Activated gamma-delta T cell (primary cell): ENCODE data around the gene IFITM10.

ENCODE experiments used
- DNase-seq: peaks from one replicate; lab custom pipeline; 2025; lab: John Stamatoyannopoulos, UW

IFITM10 gene

DNA sequence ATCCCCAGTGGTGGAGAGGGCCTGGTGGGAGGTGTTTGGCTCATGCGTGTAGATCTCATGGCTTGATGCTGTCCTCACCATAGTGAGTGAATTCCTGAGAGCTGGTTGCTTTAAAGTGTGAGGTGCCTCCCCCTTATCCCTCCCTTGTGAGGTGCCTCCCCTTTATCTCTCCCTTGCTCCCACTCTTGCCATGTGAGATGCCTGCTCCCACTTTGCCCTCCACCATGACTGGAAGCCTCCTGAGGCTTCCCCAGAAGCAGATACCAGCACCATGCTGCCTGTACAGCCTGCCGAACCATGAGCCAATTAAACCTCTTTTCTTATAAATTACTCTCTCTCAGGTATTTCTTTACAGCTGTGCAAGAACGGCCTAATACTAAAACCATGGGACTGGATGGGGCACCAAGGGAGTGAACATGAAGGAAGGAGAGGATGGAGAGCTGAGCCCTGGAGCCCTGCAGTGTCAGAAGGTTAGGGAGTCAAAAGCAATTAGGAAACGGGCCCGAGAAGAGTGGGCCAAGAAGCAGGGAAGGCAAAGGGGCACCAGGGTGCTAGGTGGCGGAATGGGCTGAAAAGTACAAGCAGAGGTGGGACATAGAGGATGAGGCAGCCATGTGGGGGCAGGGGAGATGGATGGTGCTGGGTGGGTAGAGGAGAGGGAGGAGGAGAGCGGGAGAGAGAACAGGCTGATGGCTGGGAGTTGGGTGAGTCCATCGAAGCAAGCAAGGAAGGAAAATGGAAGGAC, 9.4 kb downstream of the IFITM10 start:
- no peak for DNase-seq

DNA sequence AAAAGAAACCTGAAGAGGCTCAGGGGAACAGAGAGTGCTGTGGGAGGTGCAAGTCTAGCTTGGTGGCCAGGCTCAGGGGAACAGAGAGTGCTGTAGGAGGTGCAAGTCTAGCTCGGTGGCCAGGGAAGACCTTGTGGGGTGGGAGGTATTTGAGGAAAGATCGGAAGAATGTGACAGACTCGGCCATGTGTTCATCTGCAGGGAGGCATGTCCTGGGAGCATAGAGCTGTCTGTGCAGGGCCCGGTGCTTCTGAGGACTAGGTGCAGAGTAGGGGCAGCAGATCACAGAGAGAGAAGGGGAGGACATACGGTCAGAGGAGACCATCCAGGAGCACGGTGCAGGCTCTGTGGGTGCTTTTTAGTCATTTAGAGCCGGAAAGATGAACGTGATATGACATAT, 10.8 kb downstream of the IFITM10 start:
- DNase-seq = no peak

- no peak for DNase-seq
Observed at GRCh38 chr11:1738380-1738779, 12.0 kb downstream of the IFITM10 start.

GRCh38 chr11:1737080-1737757, 13.2 kb downstream of the IFITM10 start:
- DNase-seq = no peak

DNA sequence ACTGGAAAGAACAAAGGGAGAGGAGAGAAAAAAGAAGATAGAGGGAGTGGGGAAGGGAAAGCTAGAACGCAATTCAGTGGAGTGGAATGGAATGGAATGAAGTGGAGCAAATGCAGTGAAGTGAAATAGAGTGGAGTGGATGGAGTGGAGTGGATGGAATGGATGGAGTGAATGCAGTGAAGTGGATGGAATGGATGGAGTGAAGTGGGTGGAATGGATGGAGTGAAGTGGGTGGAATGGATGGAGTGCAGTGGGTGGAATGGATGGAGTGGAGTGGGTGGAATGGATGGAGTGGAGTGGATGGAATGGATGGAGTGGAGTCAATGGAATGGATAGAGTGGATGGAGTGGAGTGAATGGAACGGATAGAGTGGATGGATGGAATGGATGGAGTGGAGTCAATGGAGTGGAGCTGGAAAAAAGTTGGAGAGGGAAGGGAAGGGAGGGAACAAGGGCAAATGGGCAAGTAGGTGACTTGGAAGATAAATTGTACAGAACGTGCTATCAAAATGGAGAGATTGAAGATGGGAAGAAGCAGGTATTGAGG, 13.9 kb downstream of the IFITM10 start:
- DNase-seq = no peak

DNA sequence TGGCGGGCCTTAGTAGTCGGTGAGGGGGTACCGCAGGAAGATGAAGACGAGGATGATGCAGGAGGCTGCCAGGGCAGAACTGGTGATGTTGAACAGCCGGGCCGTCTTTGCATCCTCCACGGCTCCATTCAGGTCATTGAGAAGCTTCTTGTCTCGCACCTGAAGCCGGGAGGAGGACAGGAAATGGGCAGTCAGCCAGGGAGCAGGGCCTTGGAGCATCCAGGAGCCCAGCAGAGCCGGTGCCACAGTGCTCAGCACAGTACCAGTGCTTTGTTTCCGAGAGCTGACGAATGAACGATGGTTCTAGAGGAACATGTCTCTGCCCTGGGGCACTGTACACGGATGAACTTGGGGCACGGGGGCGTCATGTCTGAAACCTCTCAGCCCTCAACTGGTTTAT, 15.1 kb downstream of the IFITM10 start:
- no peak for DNase-seq

DNA sequence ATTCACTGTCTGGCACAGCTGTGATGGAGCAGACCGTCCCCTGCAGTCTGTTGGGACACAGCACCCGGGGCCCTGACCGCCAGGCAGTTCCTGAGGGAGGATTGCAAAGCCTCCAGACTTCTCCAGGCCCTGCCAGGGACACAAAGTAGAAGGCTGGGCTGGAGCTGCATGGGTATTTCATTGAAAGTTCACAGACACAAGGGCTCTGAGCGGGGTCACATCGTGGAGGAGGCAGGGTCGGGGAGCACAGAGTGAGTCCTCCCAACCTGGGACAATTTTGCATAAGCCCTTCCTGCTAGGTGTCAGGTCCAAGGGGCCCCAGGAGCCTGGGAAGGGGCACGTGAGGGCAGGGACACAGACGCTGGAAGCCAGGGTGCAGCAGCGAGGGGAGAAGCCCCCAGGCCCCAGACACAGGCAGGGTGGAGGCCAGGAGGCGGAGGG, 15.7 kb downstream of the IFITM10 start:
- no peak for DNase-seq

GRCh38 chr11:1733716-1734640, 16.4 kb downstream of the IFITM10 start:
- no peak for DNase-seq

GRCh38 chr11:1733009-1733715, 17.2 kb downstream of the IFITM10 start:
- no peak for DNase-seq

DNA sequence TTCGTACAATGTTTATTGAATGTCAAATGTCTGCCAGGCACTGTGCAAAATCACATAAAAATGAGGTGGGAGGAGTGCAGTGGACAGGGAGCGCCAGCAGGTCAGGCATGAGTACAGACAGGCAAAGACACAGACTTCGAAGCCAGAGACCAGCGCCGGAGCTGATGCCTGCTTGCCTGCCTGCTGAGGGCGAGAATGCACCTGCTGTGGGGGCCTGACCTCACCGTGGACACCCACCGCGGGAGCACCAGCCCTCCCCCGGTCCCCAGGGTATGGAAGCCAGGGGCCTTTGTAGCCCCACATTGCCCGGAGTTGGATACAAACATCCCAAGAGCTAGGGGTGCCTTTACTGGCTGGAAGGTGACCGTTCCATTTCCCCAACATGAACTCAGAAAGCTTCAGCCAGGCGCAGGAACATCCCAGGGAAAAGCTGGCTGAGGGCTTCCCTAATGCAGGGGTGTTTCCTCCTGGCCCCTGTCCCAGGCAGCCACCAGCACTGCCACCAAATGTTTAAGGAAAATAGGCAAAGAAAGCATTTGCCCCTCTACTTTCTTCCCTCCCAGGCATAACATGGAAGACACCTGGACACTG, 17.9 kb downstream of the IFITM10 start:
- no peak for DNase-seq

DNA sequence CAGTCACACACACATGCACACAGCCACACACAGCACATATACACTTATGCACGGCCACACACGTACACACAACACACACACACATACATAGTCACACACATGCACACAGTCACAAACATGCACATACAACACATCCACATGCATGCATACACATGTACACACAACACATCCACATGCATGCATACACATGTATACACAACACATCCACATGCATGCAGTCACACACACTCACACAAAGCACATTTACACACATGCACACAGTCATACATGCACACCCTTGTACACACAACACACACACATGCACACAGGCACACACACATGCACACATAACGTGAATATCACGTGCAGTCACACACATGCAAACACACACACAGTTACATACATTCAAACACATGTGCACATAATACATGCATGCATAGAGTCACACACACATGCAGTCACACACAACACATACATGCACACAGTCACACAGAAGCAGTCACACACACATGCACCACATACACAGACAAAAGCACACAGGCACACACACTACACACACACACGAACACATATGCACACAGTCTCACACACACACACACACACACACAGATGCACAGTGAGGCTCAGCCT, 18.8 kb downstream of the IFITM10 start:
- no peak for DNase-seq

DNA sequence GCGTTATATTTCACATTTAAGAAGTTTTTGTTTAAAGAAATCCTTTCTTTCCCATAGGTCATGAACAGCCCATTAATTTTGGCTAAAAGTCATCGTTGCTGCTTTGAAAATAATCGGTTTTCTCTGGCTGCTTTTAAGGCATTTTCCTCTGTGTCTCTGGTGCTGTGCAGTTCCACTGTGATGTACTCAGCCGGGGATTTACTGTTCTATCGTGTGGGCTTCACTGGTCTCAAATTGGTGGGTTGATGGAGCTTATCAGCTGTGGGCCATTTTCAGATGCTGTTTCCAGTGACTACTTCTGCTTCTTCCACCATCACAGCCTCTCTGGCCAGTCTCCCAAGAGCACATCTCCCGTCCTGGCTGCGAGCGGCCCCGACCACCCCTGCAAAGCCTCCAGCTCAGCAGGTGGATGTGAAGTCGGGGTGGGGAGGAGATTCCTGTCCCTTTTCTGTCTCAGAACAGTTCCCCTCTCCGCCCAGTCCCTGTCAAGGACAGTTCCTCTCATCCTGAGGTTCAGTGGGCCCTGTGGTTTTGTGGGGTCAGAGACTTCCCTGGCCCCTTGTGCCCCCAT, 20.3 kb downstream of the IFITM10 start:
- DNase-seq = no peak

DNA sequence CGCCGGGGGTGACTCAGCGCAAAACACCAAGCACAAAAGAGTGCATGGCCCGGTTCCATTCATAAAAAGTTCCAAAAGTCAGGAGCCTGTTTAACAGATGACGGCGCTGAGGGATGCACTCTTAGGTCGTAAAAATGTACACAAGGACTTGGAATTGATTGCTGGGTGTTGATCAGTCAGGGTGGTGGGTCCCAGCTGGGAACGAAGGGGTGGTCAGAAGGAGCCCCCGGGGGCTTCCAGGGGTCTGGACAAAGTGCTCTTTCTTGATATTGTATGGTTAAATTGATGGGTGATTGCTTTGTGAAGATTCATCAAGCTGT, 20.7 kb downstream of the IFITM10 start:
- no peak for DNase-seq

DNA sequence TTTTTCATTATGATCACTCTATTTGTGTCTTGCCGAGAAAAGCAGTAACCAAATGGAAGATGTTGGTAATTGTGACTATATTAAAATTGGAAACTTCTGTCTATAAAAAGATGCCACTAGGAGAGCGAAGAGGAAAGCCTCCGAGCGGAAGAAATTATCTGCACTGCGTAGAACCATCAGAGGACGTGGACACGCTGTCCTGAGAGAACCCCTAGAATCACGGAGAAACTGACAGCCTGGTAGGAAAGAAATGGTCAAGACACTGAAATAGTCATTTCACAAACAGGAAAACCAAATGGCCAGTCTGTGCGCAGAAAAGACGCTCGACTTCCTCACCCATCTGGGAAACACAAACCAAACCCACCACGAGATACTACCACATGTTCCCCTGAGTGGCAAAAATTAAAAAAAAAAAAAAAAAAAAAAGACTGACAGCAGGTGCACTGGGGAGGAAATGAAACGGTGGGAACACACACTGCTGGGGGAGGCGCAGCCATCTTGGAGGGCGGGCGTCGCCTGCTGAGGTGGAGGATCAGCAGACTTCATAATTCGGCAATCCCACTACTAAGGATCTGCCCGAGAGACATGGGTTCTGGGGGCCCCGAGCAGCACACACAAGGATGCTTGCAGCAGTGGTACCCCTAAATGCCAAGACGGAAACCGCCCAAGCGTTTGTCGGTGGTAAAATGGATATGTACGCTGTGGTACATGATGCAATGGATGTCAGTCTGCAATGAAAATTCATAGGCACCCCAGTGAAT, 21.3 kb downstream of the IFITM10 start:
- no peak for DNase-seq

DNA sequence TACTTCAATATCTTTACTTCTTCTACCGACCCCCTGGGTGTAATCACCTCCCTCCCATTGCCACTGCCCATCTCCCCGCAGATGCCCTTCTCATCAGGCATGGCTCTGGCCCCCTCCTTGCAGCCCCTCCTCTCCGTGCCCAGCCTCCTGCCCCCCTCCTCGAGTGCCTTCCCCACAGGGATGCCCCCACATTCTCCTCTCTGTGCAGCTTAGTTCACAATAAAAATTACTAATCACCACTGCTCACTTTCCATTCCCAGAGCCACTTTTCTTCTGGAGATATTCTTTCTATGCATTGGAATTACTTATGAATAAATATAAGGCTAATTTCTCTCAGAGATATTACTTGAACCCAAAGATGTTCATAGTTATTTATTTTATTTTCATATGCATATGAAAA, 22.1 kb downstream of the IFITM10 start:
- DNase-seq = no peak

- DNase-seq = no peak
Observed at GRCh38 chr11:1727861-1728260, 22.5 kb downstream of the IFITM10 start.

GRCh38 chr11:1727096-1727690, 23.2 kb downstream of the IFITM10 start:
- DNase-seq = no peak

GRCh38 chr11:1719781-1720180, 30.6 kb downstream of the IFITM10 start:
- DNase-seq = no peak

- DNase-seq = no peak
Observed at GRCh38 chr11:1718326-1718725, 32.1 kb downstream of the IFITM10 start.
